Heart right ventricle (tissue), 16 donors: ENCODE results near the gene MLXIPL. TPM values are rescaled to one million over a fixed set of nuclear protein-coding genes. Genes with fewer than 3 reads are reported as not detected.

Experiments
- ATAC-seq, 8 donors: fragments of 200-7000 bp; cut with Tn5 transposase; one replicate each; pipeline ENCODE4 v1.9.1; 2020; ENCODE audit warnings: mild to moderate bottlenecking in 8 of 8, moderate library complexity in 8 of 8, moderate number of reproducible peaks in 1 of 8
- DNase-seq, 2 donors: peaks; one replicate each; pipeline ENCODE4 v3.0.0-alpha.2; 2020
- H3K27ac ChIP-seq, 10 donors: fragments of 200-600 bp; sonication (generic) in 2 of 10; one replicate each; pipeline versions ENCODE4 v1.5.0 to v1.8.0; 2020 to 2022; ENCODE audit warnings: mild to moderate bottlenecking in 3 of 10
- H3K27me3 ChIP-seq, 7 donors: fragments of 200-600 bp; one replicate each; pipeline ENCODE4 v1.8.0; 2021 to 2022; ENCODE audit warnings: mild to moderate bottlenecking in 2 of 7
- H3K36me3 ChIP-seq, 9 donors: fragments of 200-600 bp; sonication (generic) in 1 of 9; one replicate each; pipeline versions ENCODE4 v1.5.0 to v1.8.0; 2020 to 2022; ENCODE audit warnings: mild to moderate bottlenecking in 2 of 9
- H3K4me1 ChIP-seq, 9 donors: fragments of 200-600 bp; sonication (generic) in 1 of 9; one replicate each; pipeline versions ENCODE4 v1.5.0 to v1.8.0; 2020 to 2022; ENCODE audit warnings: mild to moderate bottlenecking in 4 of 9
- H3K4me3 ChIP-seq, 10 donors: fragments of 200-600 bp; sonication (generic) in 2 of 10; one replicate each; pipeline versions ENCODE4 v1.5.0 to v1.8.0; 2020 to 2022; ENCODE audit warnings: mild to moderate bottlenecking in 7 of 10, moderate library complexity in 2 of 10
- H3K9me3 ChIP-seq, 11 donors: fragments of 200-600 bp in 10 of 11; sonication (generic) in 2 of 11; one replicate each; pipeline versions ENCODE4 v1.5.0 to v1.8.0; 2013 to 2022; ENCODE audit warnings: mild to moderate bottlenecking in 2 of 11, control low read depth in 1 of 11, moderate library complexity in 1 of 11
- WGBS, 2 donors: extraction: QIAGEN DNeasy Blood & Tissue Kit; methylation state at CpG; one replicate each; pipeline ENCODE4 v1.1.7; 2013; ENCODE audit warnings: inconsistent platforms in 1 of 2; 5-methylcytosine and 5-hydroxymethylcytosine counted together
- intact Hi-C, 10 donors: fragments of 100-400 bp; cut with DNase I; formaldehyde crosslinking; loops; one replicate each; pipeline versions ENCODE4 v1.11.1 to v1.14.2; 2022
- polyA plus RNA-seq, 2 donors: library from polyadenylated mRNA; stranded (reverse); fragments of 200-250 nt; gene quantifications; one replicate each; pipeline ENCODE4 v1.2.3, GENCODE V29; 2013
- total RNA-seq, 10 donors: library from RNA; stranded (reverse); fragmentation: NEBNext Ultra II Directional in 3 of 10; extraction: Animal tissue kit (Norgen Biotek cat#: 25700) in 3 of 10; gene quantifications; one replicate each; pipeline versions ENCODE4 v1.2.1 to v1.2.4, GENCODE V29; 2021 to 2023
- TF ChIP-seq, protein P1 (sequence below), 9 donors: fragments of 200-600 bp; sonication (generic) in 2 of 9; IDR thresholded peaks; one replicate each; pipeline versions ENCODE4 v1.5.0 to v1.8.0; 2021 to 2022; ENCODE audit warnings: antibody characterized with exemption in 9 of 9, mild to moderate bottlenecking in 5 of 9, moderate library complexity in 1 of 9
- donor health status: Arrhythmogenic right ventricular cardiomyopathy.
- donor health status: ischemic (EF 13 %, LVEDD 7.1; RV severe dilation, severe dysfunction).
- donor health status: healthy with polysubstance abuse.
- donor health status: DM: no; HTN: yes; CAD: no.
- donor health status: DM: no; HTN: no; CAD: no.
- donor health status: ischemic (EF 25% LVEDD 6.9; RV normal size, moderate dysfunction).
- donor health status: ischemic (EF 25% LVEDD 5.7; RV mildly dilated, moderate dysfunction).
- donor health status: healthy.
- donor health status: DM: yes; HTN: yes; CAD: no.
- donor health status: Ischemic cardiomyopathy.
- donor health status: ischemic (EF 35%, LVEDD 5.7; RV mildly dilated, moderate dysfunction).
- donor health status: nonischemic (EF 11% LVEDD 7.7; RV severe dilation, severe dysfunction).
- donor health status: DM: yes; HTN: yes; CAD: no.
- donor health status: PGD.
- donor health status: ischemic (EF 29% LVEDD 5.4; RV normal size, mild dysfunction).
- donor health status: nonischemic (EF 23%, LVEDD 6.1; RV moderate dilation, normal function).

MLXIPL gene
- total and polyA plus RNA-seq, 12 donors, result 0.28 to 22.8 (median 2.4) TPM; not detected in 2

DNA sequence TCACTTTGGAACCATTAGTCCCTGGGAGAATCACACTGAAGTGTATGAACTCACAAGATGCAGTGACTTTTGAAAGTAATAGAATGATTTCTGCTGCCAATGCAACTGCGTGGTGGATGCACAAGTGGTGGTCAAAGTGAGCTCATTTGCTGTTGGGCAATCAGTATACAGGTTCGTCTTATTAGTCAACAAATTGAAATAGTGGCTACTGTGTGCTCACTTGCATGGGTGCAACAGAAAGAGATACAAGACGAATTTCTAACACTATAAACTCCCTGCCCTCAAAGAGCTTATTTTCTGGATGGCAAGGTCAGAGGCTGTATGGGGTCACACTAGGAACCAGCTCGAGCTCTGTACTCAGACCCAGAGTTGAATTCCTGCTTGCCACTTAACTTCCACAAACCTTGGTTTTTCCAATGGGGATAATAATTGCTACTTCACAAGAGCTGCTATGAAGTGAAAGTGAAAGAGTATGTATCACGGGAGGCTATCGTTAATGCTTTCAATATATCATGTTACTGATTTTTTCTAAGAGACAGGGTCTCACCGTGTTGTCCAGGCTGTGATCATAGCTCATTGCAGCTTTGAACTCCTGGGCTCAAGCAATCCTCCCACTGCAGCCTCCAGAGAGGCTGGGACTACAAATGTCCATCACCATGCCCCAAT, 58.5 kb downstream of the MLXIPL start:
- Histone ChIP-seq H3K27me3 (no peaks in the 10 kb centered on the region), H3K4me1 (peaks cover 0 to 18% (median 0%) of the 10 kb centered on the region in 9 donors), H3K4me3 (peak overlapping the region in 6 of 10 donors; percentile 19 to 51 (median 27)), H3K36me3 (peaks cover 0 to 27% (median 8%) of the 10 kb centered on the region in 9 donors), H3K9me3 (no peaks in the 10 kb centered on the region), H3K27ac (peak overlapping the region in 1 of 10 donors; percentile 53)
- TF ChIP-seq, protein P1, sequence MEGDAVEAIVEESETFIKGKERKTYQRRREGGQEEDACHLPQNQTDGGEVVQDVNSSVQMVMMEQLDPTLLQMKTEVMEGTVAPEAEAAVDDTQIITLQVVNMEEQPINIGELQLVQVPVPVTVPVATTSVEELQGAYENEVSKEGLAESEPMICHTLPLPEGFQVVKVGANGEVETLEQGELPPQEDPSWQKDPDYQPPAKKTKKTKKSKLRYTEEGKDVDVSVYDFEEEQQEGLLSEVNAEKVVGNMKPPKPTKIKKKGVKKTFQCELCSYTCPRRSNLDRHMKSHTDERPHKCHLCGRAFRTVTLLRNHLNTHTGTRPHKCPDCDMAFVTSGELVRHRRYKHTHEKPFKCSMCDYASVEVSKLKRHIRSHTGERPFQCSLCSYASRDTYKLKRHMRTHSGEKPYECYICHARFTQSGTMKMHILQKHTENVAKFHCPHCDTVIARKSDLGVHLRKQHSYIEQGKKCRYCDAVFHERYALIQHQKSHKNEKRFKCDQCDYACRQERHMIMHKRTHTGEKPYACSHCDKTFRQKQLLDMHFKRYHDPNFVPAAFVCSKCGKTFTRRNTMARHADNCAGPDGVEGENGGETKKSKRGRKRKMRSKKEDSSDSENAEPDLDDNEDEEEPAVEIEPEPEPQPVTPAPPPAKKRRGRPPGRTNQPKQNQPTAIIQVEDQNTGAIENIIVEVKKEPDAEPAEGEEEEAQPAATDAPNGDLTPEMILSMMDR (IDR thresholded peaks at IDR 0.05), result no peak
- 69 to 76% methylated on average over 7 of the region's 7 CpGs for WGBS, 2 donors
- DNase-seq, result no peak
- ATAC-seq, result no peak
- intact Hi-C loops, result no loop called here

DNA sequence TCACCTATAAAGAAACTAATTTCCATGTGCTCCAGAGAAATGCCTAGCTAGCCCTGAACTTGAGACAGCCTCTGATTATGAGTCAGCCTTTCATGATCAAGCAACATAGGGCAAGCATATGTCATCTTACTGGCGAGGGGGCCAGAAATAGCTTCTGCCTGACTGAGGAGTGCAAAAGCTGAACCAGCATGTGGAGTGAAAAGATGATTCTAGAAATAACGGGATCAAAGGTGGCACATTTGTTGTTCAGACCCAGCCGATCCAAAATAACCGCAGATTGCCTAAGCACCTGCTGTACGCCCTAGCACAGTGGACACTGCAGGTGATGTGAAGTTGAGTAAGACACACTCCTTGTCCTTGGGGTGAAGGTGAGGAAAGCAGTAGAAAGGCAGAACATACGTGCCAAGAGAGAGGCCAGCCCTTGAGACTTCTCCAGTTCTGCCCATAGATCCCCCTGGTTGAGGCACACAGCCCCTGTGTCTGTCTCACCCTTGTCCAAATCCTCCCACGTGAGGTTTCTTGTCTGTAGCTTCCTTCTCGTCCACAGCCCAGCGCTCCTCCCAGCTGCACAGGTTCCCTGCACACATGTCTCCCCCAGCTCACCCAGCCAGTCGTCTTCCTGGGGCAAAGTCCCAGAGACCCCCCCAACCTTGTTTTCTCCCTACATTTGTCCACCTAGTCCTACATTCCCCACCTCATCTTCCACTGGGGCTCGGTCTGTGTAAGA, 64.0 kb downstream of the MLXIPL start:
- TF ChIP-seq, protein P1 (IDR thresholded peaks at IDR 0.05), result no peak
- Histone ChIP-seq H3K4me3 (no peak overlapping the region), H3K27me3 (no peaks in the 10 kb centered on the region), H3K27ac (peak overlapping the region in 1 of 10 donors; percentile 35), H3K36me3 (no peaks in the 10 kb centered on the region), H3K9me3 (no peaks in the 10 kb centered on the region), H3K4me1 (peaks cover 3 to 27% (median 14%) of the 10 kb centered on the region in 9 donors)
- ATAC-seq (no peak), DNase-seq (no peak)
- intact Hi-C loops, result no loop called here
- WGBS, 2 donors, result 58 to 66% methylated on average over 11 of the region's 11 CpGs

GRCh38 chr7:73557397-73558257, 66.7 kb downstream of the MLXIPL start, which contains the start of gene BCL7B:
TSS of gene BCL7B (minus strand) at chr7:73557690. CDS start at chr7:73557578, 112 bp downstream.
- TF ChIP-seq, protein P1 (IDR thresholded peaks at IDR 0.05), result no peak
- Histone ChIP-seq H3K27ac (peak within 1 kb of the TSS; percentile 96 to 100 (median 99)), H3K4me1 (peaks cover 3 to 39% (median 30%) of the 10 kb centered on the region in 9 donors), H3K27me3 (no peaks in the 10 kb centered on the region), H3K9me3 (no peaks in the 10 kb centered on the region), H3K36me3 (peaks cover 0 to 26% (median 4%) of the 10 kb centered on the region in 9 donors), H3K4me3 (peak within 1 kb of the TSS; percentile 52 to 86 (median 76))
- intact Hi-C loops, result loop anchor here in 7 of 10 donors (1.0 to 5.0 kb wide), 4 partner anchors 21 to 35 kb away; partner anchors contain the start of genes BAZ1B (in 7 of the 7) and TBL2 (in 1 of the 7)
- peak; percentile 55 to 79 for DNase-seq
- peak; percentile 58 to 80 (median 66) for ATAC-seq
- WGBS, 2 donors, result 5 to 12% methylated on average over 31 to 83 of the region's 83 CpGs

DNA sequence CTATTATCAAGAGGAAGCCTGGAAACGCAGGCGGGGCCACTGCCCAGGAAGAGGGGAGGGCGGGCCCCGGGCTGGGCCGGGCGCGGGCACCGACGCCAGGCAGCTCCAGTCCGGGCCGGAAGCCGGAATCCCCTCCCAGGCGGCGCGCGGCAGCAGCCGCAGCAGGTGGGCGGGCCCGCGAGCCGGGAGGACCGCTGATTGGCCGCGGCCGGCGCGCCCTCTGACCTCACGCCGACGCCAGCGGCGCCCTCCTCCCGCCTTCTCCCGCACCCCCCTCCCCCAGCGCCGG, 67.3 kb downstream of the MLXIPL start:
- Histone ChIP-seq H3K36me3 (peaks cover 0 to 32% (median 10%) of the 10 kb centered on the region in 9 donors), H3K4me1 (peaks cover 3 to 39% (median 30%) of the 10 kb centered on the region in 9 donors), H3K9me3 (no peaks in the 10 kb centered on the region), H3K4me3 (peak overlapping the region; percentile 52 to 86 (median 76)), H3K27ac (peak overlapping the region; percentile 96 to 100 (median 99)), H3K27me3 (no peaks in the 10 kb centered on the region)
- ATAC-seq (peak; percentile 96 to 98 (median 97)), DNase-seq (peak; percentile 93 to 95)
- TF ChIP-seq, protein P1 (IDR thresholded peaks at IDR 0.05), result no peak
- 0 to 1% methylated on average over 27 to 36 of the region's 36 CpGs for WGBS, 2 donors
- intact Hi-C loops, result loop anchor here in 7 of 10 donors (1.0 to 5.0 kb wide), 4 partner anchors 22 to 35 kb away; partner anchors contain the start of genes BAZ1B (in 7 of the 7) and TBL2 (in 1 of the 7)
